DMS 273 treated with DMSO at 0.1 percent for 48 hours (cell line): Measurements from ENCODE around the gene A1BG.
"Not testable (repeated sequence)": the region's sequence is repeated elsewhere in the genome, so short reads cannot be mapped to it uniquely, and the experiment has no call there.

Experiments used
- DNase-seq: peaks from one replicate; lab custom pipeline; 2025; lab: John Stamatoyannopoulos, UW

A1BG gene

GRCh38 chr19:58334691-58335249 lies 18.5 kb downstream of the A1BG start:
- no peak for DNase-seq

GRCh38 chr19:58332697-58333096 lies 20.6 kb downstream of the A1BG start:
- no peak for DNase-seq

GRCh38 chr19:58330458-58330857 lies 22.8 kb downstream of the A1BG start:
- DNase-seq: peak; percentile 6

DNA sequence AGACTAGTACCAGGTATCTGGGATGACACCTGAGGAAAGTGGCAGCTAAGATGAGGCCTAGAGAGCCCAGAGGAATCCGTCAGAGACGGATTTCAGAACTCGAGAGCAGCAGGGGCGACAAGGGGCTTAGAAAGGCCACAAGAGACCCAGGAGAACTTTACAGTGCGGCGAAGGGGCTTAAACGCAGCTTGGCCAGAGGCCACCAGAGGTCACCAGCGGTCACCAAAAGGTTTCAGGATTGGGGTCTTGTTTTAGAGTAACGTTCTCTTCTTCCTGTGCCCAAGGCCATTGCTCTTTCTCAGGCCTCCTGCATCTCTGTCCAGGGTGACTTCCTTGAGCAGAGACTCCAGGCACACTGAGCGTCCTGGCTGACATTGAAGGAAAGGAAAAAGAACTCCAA lies 24.3 kb downstream of the A1BG start:
- no peak for DNase-seq

DNA sequence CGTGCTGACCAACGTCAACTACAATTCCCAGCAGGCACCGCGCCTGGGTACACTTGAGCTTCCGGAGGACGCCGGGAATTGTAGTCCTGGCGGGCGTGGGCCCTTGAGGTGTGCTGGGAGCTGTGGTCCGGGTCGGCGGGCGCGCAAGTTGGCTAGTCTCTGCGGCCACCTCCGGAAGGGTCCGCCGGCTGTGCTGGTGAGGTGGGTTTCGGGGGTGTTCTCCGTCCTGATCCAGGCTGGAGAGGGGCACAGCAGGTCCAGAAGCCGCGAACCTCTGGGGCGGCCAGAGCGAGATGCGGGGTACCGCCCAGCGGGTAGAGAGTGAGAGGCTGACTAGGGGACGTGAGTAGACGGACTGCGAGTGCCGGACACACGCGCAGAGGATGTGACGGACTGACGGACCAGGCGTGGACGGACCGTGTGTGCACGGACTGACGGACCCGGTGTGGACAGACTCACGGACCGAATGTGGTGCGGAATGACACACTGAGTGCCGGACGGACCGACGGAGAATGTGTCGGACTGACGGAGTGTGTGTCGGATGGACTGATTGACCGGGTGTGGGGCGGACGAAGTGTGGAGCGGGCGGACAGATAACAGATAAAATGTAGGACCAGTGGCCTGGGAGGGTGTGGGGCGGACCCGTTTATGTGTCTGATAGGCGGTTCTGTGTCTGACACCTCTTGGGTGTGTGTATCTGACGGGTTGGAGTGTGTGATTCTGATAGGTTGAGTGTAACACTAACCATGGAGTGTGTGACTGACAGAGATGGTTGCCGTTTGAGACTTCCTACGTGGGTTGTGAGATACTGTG lies 26.2 kb downstream of the A1BG start, which contains the start of gene ZSCAN22:
Gene ZSCAN22 (plus strand): TSS at position 81 of the 813 bp plus-strand sequence. CDS start 7,809 bp downstream, outside the sequence.
- peak; percentile 89 for DNase-seq

DNA sequence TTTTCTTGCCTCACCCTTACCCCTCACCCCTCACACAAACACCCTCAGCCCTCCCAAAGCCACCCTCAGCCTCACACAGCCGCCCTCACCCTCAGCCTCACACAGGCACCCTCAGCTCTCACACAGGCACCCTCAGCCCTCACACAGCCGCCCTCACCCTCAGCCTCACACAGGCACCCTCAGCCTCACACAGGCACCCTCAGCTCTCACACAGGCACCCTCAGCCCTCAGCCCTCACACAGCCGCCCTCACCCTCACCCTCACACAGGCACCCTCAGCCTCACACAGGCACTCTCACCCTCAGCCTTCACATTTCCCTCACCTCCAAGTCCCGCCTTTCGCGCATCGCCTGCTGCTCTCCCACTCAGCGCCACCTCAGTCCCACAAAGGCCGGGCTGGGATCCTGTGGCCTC lies 26.8 kb downstream of the A1BG start:
- no peak for DNase-seq

- no peak for DNase-seq
Measured at GRCh38 chr19:58325311-58326022, 27.8 kb downstream of the A1BG start.

DNA sequence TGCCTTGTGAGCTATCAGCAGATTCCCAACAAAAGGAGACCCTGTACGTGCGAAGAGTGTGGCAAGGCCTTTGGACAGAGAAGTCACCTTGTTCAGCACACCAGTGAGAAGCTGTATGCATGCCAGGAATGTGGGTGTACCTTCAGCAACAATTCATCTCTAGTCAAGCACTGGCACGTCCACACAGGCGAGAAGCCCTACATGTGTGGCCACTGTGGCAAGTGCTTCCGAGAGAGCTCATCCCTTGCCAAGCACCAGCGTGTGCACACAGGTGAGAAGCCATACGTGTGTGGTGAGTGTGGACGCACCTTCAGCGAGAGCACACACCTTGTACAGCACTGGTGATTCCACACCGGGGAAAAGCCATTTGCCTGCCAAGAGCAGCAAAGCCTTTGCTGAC lies 34.1 kb downstream of the A1BG start:
- DNase-seq: no peak

GRCh38 chr19:58318297-58318696 lies 35.0 kb downstream of the A1BG start:
- DNase-seq: no peak

- DNase-seq: no peak
Measured at GRCh38 chr19:58317476-58318072, 35.7 kb downstream of the A1BG start.

DNA sequence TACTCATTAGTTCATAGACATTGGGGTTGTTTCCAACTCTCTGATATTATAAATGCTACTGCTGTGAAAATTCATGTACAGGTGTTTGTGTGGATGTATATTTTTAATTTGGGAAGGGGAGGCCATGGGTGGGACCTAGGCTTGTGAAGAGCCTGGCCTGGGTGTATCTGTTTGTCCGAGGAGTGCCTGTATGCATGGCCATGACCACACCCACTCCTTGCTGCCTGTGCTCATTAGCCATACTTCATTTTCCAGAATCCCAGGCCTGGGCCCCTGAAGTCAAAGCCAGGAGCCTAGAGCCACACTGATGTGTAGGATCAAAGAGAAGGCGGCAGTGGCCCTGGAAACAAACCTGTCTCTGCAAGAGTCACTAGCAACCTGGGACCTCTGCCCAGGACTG lies 37.7 kb downstream of the A1BG start:
- DNase-seq: no peak

- DNase-seq: no peak
Measured at GRCh38 chr19:58311345-58311865, 41.9 kb downstream of the A1BG start.

DNA sequence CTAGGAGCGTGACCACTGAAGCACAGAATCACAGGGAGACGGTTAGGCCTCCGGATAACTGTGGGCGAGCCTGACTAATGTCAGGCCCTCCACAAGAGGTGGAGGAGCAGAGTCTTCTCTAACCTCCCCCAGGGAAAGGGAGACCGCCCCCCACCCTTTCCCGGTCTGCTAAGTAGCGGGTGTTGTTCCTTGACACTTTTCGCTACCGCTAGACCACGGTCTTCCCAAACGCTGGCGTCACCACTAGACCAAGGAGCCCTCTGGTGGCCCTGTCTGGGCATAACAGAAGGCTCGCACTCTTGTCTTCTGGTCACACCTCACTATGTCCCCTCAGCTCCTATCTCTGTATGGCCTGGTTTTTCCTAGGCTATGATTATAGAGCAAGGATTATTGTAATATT lies 42.6 kb downstream of the A1BG start:
- DNase-seq: not testable (repeated sequence)

DNA sequence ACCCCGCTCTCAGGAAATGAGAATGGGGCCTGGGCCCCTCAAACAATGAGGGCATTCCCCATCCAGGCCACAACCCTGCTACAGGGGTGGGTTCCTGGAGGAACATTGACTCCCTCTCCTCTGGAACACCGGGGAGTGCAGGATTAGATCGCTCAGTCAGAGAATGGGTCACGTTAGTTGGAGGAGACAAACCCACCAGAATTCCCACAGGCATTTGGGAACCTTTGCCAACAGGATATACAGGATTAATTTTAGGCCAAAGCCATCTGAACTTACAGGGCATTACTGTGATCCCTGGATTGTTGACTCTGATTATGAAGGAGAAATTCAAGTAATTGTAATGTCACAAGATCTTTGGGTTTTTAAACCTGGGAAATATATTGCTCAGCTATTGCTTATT lies 45.6 kb downstream of the A1BG start:
- DNase-seq: no peak

- no peak for DNase-seq
Measured at GRCh38 chr19:58305932-58306323, 47.4 kb downstream of the A1BG start.

DNA sequence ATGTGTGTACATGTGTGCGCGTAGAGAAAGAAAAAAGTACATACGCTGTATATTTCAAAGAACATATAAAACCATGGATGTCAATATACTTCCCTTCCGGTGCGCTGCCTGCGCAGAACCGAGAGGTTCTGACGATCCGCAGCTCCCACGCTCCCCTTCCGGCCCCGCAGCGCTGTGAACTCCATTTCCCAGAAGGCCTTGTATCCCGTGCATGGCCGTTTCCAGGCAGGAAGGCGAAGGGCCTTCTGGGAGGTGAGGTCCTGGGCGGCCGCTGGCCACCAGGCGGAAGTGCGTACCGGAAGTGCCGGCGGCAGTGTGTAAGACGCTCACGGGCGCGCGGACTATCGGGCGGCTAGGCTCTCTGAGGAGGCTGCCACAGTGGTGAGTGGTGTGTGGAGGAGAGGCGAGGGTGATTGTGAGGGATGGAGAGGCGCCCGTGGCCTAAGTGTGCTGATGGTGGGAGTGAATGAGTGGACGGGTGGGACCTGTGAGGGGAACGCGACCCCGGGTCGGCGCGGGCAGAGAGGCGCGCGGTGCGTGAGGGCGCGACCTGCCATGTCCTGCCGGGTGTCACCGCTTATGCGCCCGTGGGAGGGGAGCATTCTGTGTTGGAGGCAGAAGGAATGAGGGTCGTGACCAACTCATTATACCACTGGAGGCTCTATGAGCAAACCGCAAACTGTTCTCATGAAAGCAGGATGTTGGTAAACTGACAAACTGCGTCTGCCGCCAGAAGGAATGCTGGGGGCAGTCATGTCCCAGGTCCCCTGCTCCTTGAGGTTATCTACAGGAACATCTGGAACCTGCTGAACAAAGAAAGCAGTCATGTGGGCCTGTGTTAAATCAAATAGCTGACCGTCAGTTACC lies 48.0 kb downstream of the A1BG start, which contains the start of gene ERVK3-1:
Gene ERVK3-1 (plus strand): TSS at position 313 of the 867 bp plus-strand sequence. CDS start 6,792 bp downstream, outside the sequence.
- DNase-seq: peak; percentile 93

GRCh38 chr19:58304748-58305064 lies 48.6 kb downstream of the A1BG start:
- peak; percentile 61 for DNase-seq

GRCh38 chr19:58304255-58304654 lies 49.0 kb downstream of the A1BG start:
- DNase-seq: no peak

- no peak for DNase-seq
Measured at GRCh38 chr19:58300620-58301019, 52.7 kb downstream of the A1BG start.

DNA sequence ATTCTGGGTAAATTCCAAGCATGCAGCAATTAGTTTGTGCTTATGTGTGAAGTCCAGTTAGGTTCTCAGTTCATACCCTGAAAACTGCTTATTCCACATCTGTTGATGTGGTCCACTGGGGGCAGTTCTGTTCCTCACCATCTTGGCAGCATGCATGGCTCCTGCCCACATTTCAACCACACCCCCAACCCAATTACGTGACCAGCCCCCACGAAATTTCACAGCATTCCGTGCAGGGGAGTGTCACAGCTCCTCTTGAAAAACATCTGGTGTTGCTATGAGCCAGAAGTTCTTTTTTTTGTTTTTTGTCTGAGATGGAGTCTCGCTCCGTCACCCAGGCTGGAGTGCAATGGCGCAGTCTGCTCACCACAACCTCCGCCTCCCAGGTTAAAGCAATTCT lies 57.2 kb downstream of the A1BG start:
- DNase-seq: no peak
